WTC11 (cell line): ENCODE measurements around the gene DAB1. TPM values are rescaled to one million over a fixed set of nuclear protein-coding genes. Genes with fewer than 3 reads are reported as not detected.

ENCODE experiments used
- ATAC-seq: fragments of 200-7000 bp; cut with Tn5 transposase; 2 replicates; pipeline ENCODE4 v1.10.0; 2021; ENCODE audit warnings: mild to moderate bottlenecking, moderate library complexity
- CTCF ChIA-PET: fragments of 300-600 bp; sonication (Branson Sonifier 250); formaldehyde crosslinking; loops from one replicate; lab custom pipeline; 2021; ENCODE audit warnings: antibody characterized with exemption; lab: Charles Lee
- POLR2A ChIA-PET: fragments of 350-600 bp; sonication (Branson Sonifier 250); formaldehyde crosslinking; loops from one replicate; lab custom pipeline; 2021; ENCODE audit warnings: antibody characterized with exemption; lab: Charles Lee
- DNase-seq: peaks from one replicate; pipeline ENCODE4 v3.0.0; 2021; ENCODE audit warnings: low spot score
- H3K27ac Mint-ChIP-seq: 2 replicates; pipeline ENCODE4 v1.8.0; 2021; ENCODE audit warnings: mixed read lengths
- H3K27me3 Mint-ChIP-seq: 2 replicates; pipeline ENCODE4 v1.8.0; 2021; ENCODE audit warnings: low read depth, mild to moderate bottlenecking, moderate library complexity, mixed read lengths
- H3K36me3 Mint-ChIP-seq: 2 replicates; pipeline ENCODE4 v1.8.0; 2021; ENCODE audit warnings: mixed read lengths
- H3K4me1 Mint-ChIP-seq: 2 replicates; pipeline ENCODE4 v1.8.0; 2022; ENCODE audit warnings: mixed read lengths
- H3K4me3 Mint-ChIP-seq: 2 replicates; pipeline ENCODE4 v1.8.0; 2021; ENCODE audit warnings: mild to moderate bottlenecking, moderate library complexity, mixed read lengths
- H3K9me3 Mint-ChIP-seq: 2 replicates; pipeline ENCODE4 v1.8.0; 2021; ENCODE audit warnings: mixed read lengths
- ELF4 ChIP-seq: sonication (generic); formaldehyde crosslinking; IDR thresholded peaks from 2 replicates; pipeline ENCODE4 v1.8.1; 2022; ENCODE audit warnings: low read depth, mild to moderate bottlenecking, moderate library complexity, missing genetic modification reagents
- ERG ChIP-seq: fragments of 250-450 bp; sonication (Bioruptor Pico); IDR thresholded peaks from 2 replicates; pipeline ENCODE4 v1.8.0; 2021; ENCODE audit warnings: mild to moderate bottlenecking
- GABPB1 ChIP-seq: sonication (generic); formaldehyde crosslinking; IDR thresholded peaks from 2 replicates; pipeline ENCODE4 v1.8.1; 2023; ENCODE audit warnings: mild to moderate bottlenecking, missing genetic modification reagents
- JUN ChIP-seq: sonication (generic); formaldehyde crosslinking; IDR thresholded peaks from 2 replicates; pipeline ENCODE4 v1.8.0; 2023; ENCODE audit warnings: mild to moderate bottlenecking, missing genetic modification reagents
- MXD4 ChIP-seq: fragments of 250-450 bp; sonication (Bioruptor Pico); IDR thresholded peaks from 2 replicates; pipeline ENCODE4 v1.8.0; 2021; ENCODE audit warnings: mild to moderate bottlenecking, moderate library complexity, borderline replicate concordance
- MYBL2 ChIP-seq: sonication (generic); formaldehyde crosslinking; IDR thresholded peaks from 2 replicates; pipeline ENCODE4 v1.8.1; 2023; ENCODE audit warnings: mild to moderate bottlenecking, moderate library complexity, missing genetic modification reagents
- NFATC4 ChIP-seq: fragments of 250-450 bp; sonication (Bioruptor Pico); IDR thresholded peaks from 2 replicates; pipeline ENCODE4 v1.9.0; 2021; ENCODE audit warnings: mild to moderate bottlenecking
- OVOL2 ChIP-seq: fragments of 250-450 bp; sonication (Bioruptor Pico); IDR thresholded peaks from 2 replicates; pipeline ENCODE4 v1.9.0; 2021; ENCODE audit warnings: mild to moderate bottlenecking, borderline replicate concordance
- PREB ChIP-seq: sonication (generic); formaldehyde crosslinking; IDR thresholded peaks from 2 replicates; pipeline ENCODE4 v1.8.1; 2022; ENCODE audit warnings: mild to moderate bottlenecking, missing genetic modification reagents, moderate library complexity, borderline replicate concordance
- PRRX2 ChIP-seq: fragments of 250-450 bp; sonication (Bioruptor Pico); IDR thresholded peaks from 2 replicates; pipeline ENCODE4 v1.8.0; 2021; ENCODE audit warnings: mild to moderate bottlenecking
- RORB ChIP-seq: fragments of 250-450 bp; sonication (Bioruptor Pico); IDR thresholded peaks from 2 replicates; pipeline ENCODE4 v1.9.0; 2021; ENCODE audit warnings: mild to moderate bottlenecking
- SMAD3 ChIP-seq: sonication (generic); formaldehyde crosslinking; IDR thresholded peaks from 2 replicates; pipeline ENCODE4 v1.8.0; 2022; ENCODE audit warnings: missing genetic modification reagents, mild to moderate bottlenecking, borderline replicate concordance
- TCF7 ChIP-seq: sonication (generic); formaldehyde crosslinking; IDR thresholded peaks from 2 replicates; pipeline ENCODE4 v1.8.0; 2022; ENCODE audit warnings: mild to moderate bottlenecking, low read depth, missing genetic modification reagents, moderate library complexity
- ZBTB21 ChIP-seq: sonication (generic); formaldehyde crosslinking; IDR thresholded peaks from 2 replicates; pipeline ENCODE4 v1.8.1; 2023; ENCODE audit warnings: mild to moderate bottlenecking, missing genetic modification reagents, borderline replicate concordance
- ZNF219 ChIP-seq: sonication (generic); formaldehyde crosslinking; IDR thresholded peaks from 2 replicates; pipeline ENCODE4 v1.8.0; 2023; ENCODE audit warnings: missing genetic modification reagents, mild to moderate bottlenecking, borderline replicate concordance
- ZNF317 ChIP-seq: sonication (generic); formaldehyde crosslinking; IDR thresholded peaks from 2 replicates; pipeline ENCODE4 v1.8.1; 2023; ENCODE audit warnings: low read depth, mild to moderate bottlenecking, moderate library complexity, missing genetic modification reagents, borderline replicate concordance
- ZNF425 ChIP-seq: fragments of 250-450 bp; sonication (Bioruptor Pico); conservative IDR thresholded peaks from 2 replicates; pipeline ENCODE4 v1.9.0; 2021; ENCODE audit warnings: mild to moderate bottlenecking
- total RNA-seq: library from RNA; stranded (reverse); gene quantifications from 3 replicates; pipeline ENCODE4 v1.2.3, GENCODE V29; 2021
- TF ChIP-seq, protein P1 (sequence below): sonication (generic); formaldehyde crosslinking; IDR thresholded peaks from 2 replicates; pipeline ENCODE4 v1.8.0; 2022; ENCODE audit warnings: mild to moderate bottlenecking, missing genetic modification reagents
- TF ChIP-seq, protein P2 (sequence below): sonication (generic); formaldehyde crosslinking; IDR thresholded peaks from 2 replicates; pipeline ENCODE4 v1.8.1; 2023; ENCODE audit warnings: mild to moderate bottlenecking, missing genetic modification reagents
- TF ChIP-seq, protein P3 (sequence below): fragments of 250-450 bp; sonication (Bioruptor Pico); IDR thresholded peaks from 2 replicates; pipeline ENCODE4 v1.9.0; 2021; ENCODE audit warnings: mild to moderate bottlenecking, borderline replicate concordance

The DAB1 gene
- total RNA-seq, 1 experiment from 2014 or later = 10.7 TPM

- TF ChIP-seq ZNF425 (CRISPR knock-in tag) = no peak
- TF ChIP-seq MXD4 (CRISPR knock-in tag) = no peak
Observed at GRCh38 chr1:57289781-57290180, 134.1 kb downstream of the DAB1 start (continued).

DNA sequence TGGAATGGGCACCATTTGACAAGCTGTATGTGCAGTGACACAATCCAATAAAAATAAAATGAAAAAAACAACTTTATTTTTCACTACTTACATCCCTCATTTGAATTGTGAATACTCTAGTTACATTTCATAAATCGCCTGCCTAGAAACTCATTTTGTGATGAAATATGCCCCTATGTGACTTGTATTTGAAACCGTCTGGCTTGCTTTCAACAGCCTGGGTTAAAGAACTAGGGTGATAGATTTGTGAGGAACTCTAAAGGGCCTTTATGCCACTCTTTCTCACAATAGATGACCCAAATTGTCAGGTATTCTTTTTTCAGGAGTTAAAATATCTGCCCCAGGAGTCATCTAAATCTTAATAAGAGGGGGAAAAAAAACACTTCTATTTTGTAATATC is 137.9 kb downstream of the DAB1 start:
- H3K27ac Mint-ChIP-seq = no peak overlapping the region
- H3K4me1 Mint-ChIP-seq = no peaks in the 10 kb centered on the region
- H3K36me3 Mint-ChIP-seq = no peaks in the 10 kb centered on the region
- DNase-seq (no peak), ATAC-seq (no peak)
- ChIA-PET CTCF (no interaction called here), POLR2A (no interaction called here)
- TF ChIP-seq JUN (CRISPR knock-in tag) (no peak), SMAD3 (CRISPR knock-in tag) (no peak), TCF7 (no peak), PRRX2 (no peak), GABPB1 (CRISPR knock-in tag) (no peak)
- no peak overlapping the region for H3K4me3 Mint-ChIP-seq
- no peaks in the 10 kb centered on the region for H3K9me3 Mint-ChIP-seq
- no peaks in the 10 kb centered on the region for H3K27me3 Mint-ChIP-seq

DNA sequence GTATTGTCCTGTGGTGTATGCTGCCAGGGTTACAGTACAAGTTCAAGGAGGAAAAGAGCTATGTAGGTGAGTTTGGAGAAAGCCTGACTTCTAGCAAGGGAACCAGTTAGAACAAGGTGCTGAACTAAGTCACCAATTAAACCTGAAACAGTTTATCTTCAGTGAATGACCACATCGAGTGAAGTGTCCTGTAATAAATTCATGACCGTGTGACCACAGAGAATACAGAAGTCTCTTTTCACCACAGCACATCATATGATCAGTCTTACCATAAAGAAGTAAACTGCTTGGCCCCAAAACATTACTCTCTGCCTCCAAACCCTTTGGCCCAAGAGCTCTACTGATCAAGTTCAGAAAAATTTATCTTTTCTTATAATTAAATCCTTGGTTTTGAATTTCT is 141.4 kb downstream of the DAB1 start:
- no peaks in the 10 kb centered on the region for H3K36me3 Mint-ChIP-seq
- POLR2A ChIA-PET = no interaction called here
- CTCF ChIA-PET = interaction anchor here (1.3 kb wide), 1 partner anchor 50 kb away, joined by 4 read pairs; no protein-coding TSS in a partner anchor
- no peaks in the 10 kb centered on the region for H3K4me1 Mint-ChIP-seq
- no peak overlapping the region for H3K4me3 Mint-ChIP-seq
- no peaks in the 10 kb centered on the region for H3K9me3 Mint-ChIP-seq
- H3K27me3 Mint-ChIP-seq = no peaks in the 10 kb centered on the region
- no peak overlapping the region for H3K27ac Mint-ChIP-seq
- DNase-seq (no peak), ATAC-seq (no peak)
- TF ChIP-seq MXD4 (CRISPR knock-in tag) (no peak), ZNF219 (CRISPR knock-in tag) (no peak), MYBL2 (CRISPR knock-in tag) (no peak), PREB (CRISPR knock-in tag) (no peak), OVOL2 (CRISPR knock-in tag) (no peak), RORB (CRISPR knock-in tag) (no peak), ZBTB21 (CRISPR knock-in tag) (no peak), ZNF317 (no peak), ERG (CRISPR knock-in tag) (no peak), NFATC4 (CRISPR knock-in tag) (no peak), ELF4 (CRISPR knock-in tag) (no peak)
- TF ChIP-seq, protein P1, sequence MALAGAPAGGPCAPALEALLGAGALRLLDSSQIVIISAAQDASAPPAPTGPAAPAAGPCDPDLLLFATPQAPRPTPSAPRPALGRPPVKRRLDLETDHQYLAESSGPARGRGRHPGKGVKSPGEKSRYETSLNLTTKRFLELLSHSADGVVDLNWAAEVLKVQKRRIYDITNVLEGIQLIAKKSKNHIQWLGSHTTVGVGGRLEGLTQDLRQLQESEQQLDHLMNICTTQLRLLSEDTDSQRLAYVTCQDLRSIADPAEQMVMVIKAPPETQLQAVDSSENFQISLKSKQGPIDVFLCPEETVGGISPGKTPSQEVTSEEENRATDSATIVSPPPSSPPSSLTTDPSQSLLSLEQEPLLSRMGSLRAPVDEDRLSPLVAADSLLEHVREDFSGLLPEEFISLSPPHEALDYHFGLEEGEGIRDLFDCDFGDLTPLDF = no peak
- TF ChIP-seq, protein P2, sequence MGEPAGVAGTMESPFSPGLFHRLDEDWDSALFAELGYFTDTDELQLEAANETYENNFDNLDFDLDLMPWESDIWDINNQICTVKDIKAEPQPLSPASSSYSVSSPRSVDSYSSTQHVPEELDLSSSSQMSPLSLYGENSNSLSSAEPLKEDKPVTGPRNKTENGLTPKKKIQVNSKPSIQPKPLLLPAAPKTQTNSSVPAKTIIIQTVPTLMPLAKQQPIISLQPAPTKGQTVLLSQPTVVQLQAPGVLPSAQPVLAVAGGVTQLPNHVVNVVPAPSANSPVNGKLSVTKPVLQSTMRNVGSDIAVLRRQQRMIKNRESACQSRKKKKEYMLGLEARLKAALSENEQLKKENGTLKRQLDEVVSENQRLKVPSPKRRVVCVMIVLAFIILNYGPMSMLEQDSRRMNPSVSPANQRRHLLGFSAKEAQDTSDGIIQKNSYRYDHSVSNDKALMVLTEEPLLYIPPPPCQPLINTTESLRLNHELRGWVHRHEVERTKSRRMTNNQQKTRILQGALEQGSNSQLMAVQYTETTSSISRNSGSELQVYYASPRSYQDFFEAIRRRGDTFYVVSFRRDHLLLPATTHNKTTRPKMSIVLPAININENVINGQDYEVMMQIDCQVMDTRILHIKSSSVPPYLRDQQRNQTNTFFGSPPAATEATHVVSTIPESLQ (CRISPR knock-in tag) = no peak
- TF ChIP-seq, protein P3, sequence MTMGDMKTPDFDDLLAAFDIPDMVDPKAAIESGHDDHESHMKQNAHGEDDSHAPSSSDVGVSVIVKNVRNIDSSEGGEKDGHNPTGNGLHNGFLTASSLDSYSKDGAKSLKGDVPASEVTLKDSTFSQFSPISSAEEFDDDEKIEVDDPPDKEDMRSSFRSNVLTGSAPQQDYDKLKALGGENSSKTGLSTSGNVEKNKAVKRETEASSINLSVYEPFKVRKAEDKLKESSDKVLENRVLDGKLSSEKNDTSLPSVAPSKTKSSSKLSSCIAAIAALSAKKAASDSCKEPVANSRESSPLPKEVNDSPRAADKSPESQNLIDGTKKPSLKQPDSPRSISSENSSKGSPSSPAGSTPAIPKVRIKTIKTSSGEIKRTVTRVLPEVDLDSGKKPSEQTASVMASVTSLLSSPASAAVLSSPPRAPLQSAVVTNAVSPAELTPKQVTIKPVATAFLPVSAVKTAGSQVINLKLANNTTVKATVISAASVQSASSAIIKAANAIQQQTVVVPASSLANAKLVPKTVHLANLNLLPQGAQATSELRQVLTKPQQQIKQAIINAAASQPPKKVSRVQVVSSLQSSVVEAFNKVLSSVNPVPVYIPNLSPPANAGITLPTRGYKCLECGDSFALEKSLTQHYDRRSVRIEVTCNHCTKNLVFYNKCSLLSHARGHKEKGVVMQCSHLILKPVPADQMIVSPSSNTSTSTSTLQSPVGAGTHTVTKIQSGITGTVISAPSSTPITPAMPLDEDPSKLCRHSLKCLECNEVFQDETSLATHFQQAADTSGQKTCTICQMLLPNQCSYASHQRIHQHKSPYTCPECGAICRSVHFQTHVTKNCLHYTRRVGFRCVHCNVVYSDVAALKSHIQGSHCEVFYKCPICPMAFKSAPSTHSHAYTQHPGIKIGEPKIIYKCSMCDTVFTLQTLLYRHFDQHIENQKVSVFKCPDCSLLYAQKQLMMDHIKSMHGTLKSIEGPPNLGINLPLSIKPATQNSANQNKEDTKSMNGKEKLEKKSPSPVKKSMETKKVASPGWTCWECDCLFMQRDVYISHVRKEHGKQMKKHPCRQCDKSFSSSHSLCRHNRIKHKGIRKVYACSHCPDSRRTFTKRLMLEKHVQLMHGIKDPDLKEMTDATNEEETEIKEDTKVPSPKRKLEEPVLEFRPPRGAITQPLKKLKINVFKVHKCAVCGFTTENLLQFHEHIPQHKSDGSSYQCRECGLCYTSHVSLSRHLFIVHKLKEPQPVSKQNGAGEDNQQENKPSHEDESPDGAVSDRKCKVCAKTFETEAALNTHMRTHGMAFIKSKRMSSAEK = no peak
